Measurements from ENCODE around the gene TMEM31.
"Not testable (repeated sequence)": the region's sequence is repeated elsewhere in the genome, so short reads cannot be mapped to it uniquely, and the experiment has no call there.

DNA sequence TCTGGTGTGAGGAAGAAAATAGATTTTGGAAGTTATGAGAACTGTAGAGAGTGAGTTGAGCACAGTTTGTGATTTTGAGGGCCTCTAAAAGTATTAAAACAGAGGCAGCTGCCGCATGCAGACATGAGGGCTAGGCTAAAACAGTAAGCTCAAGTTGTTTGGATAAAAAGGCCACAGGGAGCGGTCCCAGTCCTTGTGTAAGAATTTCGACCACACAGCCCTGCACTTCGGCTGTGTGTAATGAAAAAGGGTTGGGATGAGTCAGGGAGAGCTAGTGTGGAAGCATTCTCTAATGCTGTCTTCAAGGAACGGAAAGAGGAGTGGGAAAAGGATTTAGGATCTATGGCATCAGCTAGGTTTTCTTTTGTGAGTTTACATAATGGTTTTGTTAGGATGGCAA, 52.8 kb downstream of the TMEM31 start:
- TF ChIP-seq, protein P1, sequence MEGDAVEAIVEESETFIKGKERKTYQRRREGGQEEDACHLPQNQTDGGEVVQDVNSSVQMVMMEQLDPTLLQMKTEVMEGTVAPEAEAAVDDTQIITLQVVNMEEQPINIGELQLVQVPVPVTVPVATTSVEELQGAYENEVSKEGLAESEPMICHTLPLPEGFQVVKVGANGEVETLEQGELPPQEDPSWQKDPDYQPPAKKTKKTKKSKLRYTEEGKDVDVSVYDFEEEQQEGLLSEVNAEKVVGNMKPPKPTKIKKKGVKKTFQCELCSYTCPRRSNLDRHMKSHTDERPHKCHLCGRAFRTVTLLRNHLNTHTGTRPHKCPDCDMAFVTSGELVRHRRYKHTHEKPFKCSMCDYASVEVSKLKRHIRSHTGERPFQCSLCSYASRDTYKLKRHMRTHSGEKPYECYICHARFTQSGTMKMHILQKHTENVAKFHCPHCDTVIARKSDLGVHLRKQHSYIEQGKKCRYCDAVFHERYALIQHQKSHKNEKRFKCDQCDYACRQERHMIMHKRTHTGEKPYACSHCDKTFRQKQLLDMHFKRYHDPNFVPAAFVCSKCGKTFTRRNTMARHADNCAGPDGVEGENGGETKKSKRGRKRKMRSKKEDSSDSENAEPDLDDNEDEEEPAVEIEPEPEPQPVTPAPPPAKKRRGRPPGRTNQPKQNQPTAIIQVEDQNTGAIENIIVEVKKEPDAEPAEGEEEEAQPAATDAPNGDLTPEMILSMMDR (IDR thresholded peaks at IDR 0.05): not testable (repeated sequence)
- not testable (repeated sequence) for TF ChIP-seq POLR2A (IDR thresholded peaks at IDR 0.05)
